Limb (tissue), 2 donors: ENCODE results near the gene ARMH3.
A peak's percentile ranks its signal among the peaks of the same experiment; 100 is the strongest.

Experiments
- DNase-seq, 2 donors: peaks; one replicate each; pipeline ENCODE4 v3.0.0-alpha.2; 2016; ENCODE audit errors: extremely low spot score in 2 of 2

Gene ARMH3

GRCh38 chr10:101939008-101939648 lies 116.8 kb downstream of the ARMH3 start:
- DNase-seq: no peak

- DNase-seq: peak in 1 of 2 donors; percentile 24
Observed at GRCh38 chr10:101938305-101939007, 117.5 kb downstream of the ARMH3 start.

- DNase-seq: no peak
Observed at GRCh38 chr10:101935431-101935830, 120.5 kb downstream of the ARMH3 start.

GRCh38 chr10:101934686-101935305 lies 121.2 kb downstream of the ARMH3 start:
- DNase-seq: peak in 1 of 2 donors; percentile 36

- no peak for DNase-seq
Observed at GRCh38 chr10:101933976-101934375, 122.0 kb downstream of the ARMH3 start.

GRCh38 chr10:101932183-101932582 lies 123.8 kb downstream of the ARMH3 start:
- no peak for DNase-seq

GRCh38 chr10:101925027-101925426 lies 130.9 kb downstream of the ARMH3 start:
- DNase-seq: no peak

- DNase-seq: no peak
Observed at GRCh38 chr10:101923256-101923655, 132.7 kb downstream of the ARMH3 start.

GRCh38 chr10:101922846-101923245 lies 133.1 kb downstream of the ARMH3 start:
- no peak for DNase-seq

GRCh38 chr10:101920546-101920945 lies 135.4 kb downstream of the ARMH3 start:
- no peak for DNase-seq

- no peak for DNase-seq
Observed at GRCh38 chr10:101919026-101919770, 136.8 kb downstream of the ARMH3 start.

- no peak for DNase-seq
Observed at GRCh38 chr10:101912561-101913179, 143.3 kb downstream of the ARMH3 start.

- DNase-seq: no peak
Observed at GRCh38 chr10:101906586-101907183, 149.3 kb downstream of the ARMH3 start.

GRCh38 chr10:101905251-101905650 lies 150.7 kb downstream of the ARMH3 start:
- DNase-seq: no peak

GRCh38 chr10:101903827-101904550 lies 152.0 kb downstream of the ARMH3 start:
- peak; percentile 55 to 74 for DNase-seq

- no peak for DNase-seq
Observed at GRCh38 chr10:101902820-101903145, 153.2 kb downstream of the ARMH3 start.

GRCh38 chr10:101902032-101902819 lies 153.7 kb downstream of the ARMH3 start:
- DNase-seq: no peak

GRCh38 chr10:101901340-101901739 lies 154.6 kb downstream of the ARMH3 start:
- DNase-seq: peak in 1 of 2 donors; percentile 39

GRCh38 chr10:101897633-101898032 lies 158.3 kb downstream of the ARMH3 start:
- no peak for DNase-seq
